Dedifferentiated amniotic fluid mesenchymal stem cell (primary cell): ENCODE data around the gene RPP40.
"Not testable (repeated sequence)": the region's sequence is repeated elsewhere in the genome, so short reads cannot be mapped to it uniquely, and the experiment has no call there.

Source experiments
- DNase-seq: peaks from one replicate; pipeline ENCODE4 v3.0.0-alpha.2; 2016; ENCODE audit errors: extremely low spot score

RPP40 gene

DNA sequence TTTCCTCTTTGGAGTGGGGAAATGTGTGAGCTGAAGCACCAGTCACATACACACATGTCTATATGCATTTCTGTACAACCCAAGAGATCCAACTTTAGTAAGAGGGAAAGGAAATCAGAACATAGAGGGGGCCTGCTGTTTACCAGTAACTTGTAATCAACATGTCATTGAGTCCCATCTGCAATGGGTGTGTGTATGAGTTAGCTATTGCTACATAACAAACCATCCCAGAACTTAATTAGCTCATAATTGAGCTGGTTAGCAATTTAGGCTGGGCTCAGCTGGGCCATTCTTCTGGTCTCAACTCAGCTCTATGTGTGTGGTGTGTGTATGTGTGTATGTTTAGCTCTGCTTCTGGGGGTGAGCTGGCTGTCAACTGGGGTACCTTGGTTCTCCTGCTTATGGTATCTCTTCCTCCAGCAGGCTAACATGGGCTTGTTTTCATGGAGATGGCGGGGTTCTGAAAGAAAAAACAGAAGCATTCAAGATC, 10.3 kb upstream of the RPP40 start:
- DNase-seq = no peak

DNA sequence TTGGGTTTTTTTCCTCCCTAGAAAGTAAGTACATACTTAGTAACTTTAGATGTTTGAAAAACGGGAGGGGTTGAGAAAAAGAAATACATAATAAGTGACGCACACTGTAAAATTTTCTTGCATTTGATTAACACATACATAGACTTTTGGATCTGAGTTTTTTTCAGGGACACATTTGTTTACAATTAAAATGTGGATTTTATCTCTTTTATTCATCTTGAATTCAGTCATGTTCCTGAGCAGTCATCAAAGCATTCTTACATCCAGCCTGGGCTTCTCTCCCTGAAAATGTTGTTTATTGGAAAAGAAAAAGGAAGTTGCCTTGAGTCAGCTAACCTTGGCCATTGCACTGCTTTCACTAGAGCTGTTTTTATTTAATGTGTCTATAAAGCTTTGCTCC, 8.7 kb upstream of the RPP40 start:
- DNase-seq = peak; percentile 70

DNA sequence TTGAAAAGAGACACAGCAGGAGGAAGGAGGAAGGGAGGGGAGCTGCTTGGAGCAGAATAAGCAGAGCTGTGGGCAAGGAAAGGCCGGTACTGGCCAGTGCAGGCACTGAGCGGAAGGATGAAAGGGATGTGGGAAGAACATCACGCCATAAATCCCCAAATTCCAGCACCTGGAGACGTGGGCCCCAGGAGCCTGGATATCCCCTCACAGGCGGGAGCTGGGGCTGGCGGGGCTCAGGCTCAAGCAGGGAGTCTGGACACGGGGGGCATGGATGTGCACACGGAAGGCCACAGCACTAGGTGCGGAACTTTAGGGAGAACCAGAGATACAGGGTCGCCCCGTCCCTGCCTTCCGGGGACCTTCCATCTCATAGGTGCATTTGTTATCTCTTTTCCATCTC, 7.5 kb upstream of the RPP40 start:
- DNase-seq = no peak

DNA sequence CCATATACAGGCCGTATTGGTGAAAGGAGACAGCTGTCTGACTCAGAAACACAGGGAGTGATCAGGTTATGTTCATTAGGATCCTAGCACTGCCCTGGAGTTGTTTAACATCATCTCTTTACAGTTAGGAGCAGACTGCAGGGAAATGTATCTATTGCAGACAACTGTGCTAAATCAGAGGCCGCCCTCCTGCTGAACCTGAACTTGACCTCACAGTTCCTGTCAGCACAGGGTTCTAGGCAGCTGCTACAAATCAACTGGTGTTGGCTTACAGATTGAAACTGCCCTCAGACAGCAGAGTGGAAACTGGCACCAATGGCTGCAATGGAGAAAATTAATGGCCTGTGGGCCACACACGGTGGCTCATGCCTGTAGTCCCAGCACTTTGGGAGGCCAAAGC, 3.7 kb upstream of the RPP40 start:
- DNase-seq = no peak

DNA sequence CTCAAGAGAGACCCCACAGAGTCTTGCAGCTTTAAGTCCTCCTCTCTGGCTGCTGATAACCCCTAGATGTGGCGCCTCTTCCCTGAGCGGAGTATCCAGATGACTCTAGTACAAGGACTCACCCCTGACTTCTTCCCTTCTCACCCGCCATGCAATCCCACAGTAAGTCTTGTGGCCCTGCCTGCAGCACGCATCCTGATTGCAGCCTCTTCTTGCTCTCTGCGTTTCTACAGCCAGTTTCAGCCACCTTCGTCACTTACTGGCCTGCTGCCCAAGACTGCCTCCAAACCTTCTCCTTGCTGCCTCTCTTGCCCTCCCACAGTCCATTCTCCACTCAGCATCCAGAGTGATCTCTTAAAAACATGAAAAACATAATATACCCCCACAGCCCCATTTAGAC, 2.4 kb upstream of the RPP40 start:
- no peak for DNase-seq

DNA sequence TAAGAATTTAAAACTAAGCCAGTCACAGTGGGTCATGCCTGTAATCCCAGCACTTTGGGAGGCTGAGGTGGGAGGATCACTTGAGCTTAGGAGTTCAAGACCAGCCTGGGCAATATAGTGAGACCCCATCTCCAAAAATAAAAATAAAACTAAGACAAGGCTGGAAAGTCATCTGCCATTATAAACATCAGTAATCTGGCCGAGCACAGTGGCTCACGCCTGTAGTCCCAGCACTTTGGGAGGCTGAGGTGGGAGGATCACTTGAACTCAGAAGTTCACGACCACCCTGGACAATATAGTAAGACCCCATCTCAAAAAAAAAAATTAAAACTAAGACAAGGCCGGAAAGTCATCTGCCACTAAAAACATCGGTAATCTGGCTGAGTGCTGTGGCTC, 1.2 kb upstream of the RPP40 start:
- not testable (repeated sequence) for DNase-seq

DNA sequence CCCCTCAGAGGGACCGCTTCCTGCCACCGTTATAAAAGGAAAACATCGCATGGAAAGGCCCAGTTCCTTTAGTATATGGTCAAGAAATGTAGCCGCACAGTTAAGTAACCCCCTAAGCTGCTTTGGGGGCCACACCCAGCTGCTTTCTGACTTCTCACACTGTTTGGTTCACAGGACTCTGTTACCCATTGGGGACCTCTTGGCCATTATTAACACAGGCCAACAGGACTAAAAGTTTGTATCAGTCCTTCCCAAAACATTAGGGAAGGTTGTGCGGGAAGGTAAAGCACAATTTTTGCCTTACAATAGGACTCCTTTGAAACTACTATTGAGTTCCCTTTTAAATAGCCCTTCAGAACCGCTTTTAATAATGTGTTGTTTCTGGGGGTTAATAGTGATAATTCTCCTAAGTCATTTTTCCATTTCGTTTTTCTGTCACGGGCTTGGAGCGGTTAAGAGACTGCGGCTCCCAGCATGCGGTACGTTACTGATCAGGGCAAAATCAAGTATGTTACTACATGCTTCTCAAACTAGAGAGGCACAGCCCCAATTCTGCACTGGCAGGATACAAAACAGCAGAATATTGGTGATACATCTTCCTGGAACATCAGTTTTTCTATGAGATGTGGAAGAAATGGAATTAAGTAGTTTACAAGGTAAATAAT, 668 bp upstream of the RPP40 start:
- no peak for DNase-seq

DNA sequence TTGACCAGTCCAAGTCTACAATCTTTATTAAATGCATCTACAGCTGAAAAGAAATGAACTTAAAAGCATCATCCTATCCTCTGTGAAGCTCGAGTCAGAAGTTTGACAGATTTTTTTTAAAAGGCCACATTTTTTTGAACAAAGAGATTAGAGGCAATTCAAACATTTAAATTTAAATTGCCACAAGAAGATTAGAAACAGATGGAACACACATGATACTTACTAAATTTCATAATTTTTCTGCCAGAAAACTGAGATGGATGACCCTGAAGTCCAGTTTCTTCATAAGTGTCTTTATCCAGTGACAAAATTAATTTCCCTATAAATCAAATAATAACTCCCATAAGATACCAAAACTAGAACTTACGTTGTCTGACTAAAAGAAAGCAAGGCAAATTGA, 4.3 kb downstream of the RPP40 start:
- DNase-seq = no peak

DNA sequence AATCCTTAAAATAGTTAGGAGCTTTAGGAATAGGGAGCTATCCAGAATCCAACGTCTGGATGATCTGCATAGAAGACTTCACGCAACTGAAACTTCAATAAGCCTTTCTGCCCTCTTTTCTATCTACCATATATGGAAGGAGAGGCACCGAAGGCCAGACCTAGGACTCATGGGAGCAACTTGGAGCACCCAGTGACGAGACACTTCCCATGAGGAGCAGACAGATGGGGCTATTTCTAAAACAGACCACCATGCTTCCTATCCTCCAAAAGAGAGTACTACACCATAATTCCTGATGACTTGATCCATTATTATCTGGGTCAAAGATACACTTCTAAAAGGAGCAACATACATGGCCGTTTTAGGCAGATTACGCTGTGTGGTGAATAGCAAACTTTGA, 6.0 kb downstream of the RPP40 start:
- DNase-seq = no peak

DNA sequence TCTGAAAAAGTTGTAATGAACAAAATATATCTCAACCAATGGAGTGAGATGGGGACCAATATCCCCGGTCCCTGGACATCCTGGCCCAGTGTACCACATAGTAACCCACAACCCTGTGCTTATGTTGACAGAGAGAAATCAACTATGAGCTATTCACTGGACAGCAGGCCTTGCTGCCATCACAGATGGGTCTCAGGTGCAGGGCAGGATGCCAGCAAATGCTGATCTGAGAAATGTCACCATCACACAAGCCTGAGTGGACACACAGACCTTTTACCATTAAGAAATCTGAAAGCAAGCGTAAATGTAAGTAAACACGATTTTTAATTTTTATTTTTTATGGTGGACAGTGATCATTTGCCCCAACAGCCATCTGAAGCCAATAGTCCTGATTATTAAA, 9.1 kb downstream of the RPP40 start:
- DNase-seq = no peak

DNA sequence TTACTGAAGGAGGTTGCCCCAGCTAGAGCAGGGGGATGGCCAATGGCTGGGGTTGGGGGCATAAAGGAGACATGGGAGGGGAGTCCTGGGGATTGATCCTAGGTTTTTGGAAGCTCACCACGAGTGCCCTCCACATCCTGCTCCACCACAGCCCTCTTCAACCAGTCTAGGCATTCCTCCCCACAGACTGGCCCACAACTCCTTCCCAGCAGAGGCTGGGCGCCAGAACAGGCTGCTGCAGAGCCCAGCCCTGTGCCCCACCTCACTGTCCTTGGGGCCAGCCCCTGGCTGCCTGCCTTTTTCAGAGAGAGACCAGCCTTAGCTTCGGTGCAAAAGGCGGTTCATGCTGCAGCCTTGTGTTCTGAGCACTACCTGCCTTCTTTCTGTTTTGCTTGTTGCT, 16.4 kb downstream of the RPP40 start:
- DNase-seq = no peak

DNA sequence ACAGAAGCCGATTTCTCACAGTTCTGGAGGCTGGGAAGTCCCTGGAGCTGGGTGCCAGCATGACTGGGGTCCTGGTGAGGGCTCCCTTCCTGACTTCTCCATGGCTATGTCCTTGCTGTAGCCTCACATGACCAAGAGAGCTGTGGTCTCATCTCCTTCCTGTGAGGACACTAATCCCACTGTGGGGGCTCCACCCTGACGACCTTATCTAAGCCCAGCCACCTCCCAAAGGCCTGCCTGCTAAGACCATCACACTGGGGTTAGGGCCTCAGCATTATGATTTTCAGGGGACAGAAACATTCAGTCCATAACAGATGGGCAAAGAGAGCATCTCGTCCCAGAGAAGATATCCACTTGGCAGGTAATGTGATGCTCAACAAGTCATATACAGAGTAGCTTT, 16.8 kb downstream of the RPP40 start:
- no peak for DNase-seq

DNA sequence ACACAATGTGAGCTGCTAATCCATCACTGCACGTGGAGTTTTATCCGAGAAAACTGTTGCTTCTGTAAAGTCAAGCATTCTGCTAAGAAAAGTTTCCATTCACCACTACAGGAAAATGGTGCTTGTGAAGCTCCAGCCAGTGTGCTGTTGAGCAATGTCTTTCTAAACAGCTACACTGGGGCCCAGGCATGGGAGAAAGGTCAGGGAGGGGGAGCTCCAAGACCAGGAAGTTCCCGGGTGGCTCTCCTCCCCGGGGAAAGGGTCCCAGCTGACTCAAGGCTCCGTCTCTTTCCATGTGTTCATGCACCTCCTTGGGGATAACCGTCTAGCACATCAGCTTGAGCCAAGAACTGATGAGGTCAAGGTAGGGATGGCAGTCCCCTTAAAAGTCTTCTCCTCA, 20.5 kb downstream of the RPP40 start:
- DNase-seq = no peak

DNA sequence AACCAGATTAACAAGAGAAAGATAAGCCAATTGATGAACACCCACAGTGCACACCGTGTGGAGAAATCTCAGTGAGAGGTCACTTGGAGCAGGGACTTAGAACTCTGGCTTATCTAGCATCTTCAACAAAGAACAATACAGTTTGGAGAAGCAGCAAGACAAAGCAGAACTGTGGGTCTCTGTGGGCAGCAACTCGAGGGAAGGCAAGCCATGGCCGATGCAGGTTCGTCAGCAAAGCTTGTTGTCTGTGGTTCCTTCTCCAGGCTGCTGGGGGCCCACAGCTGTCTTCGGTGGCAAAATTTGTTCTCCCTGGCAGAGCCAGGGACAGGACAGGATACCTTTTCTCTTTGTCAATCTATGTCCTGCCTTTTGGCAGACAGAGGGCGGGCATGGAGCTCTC, 22.1 kb downstream of the RPP40 start:
- DNase-seq = no peak

DNA sequence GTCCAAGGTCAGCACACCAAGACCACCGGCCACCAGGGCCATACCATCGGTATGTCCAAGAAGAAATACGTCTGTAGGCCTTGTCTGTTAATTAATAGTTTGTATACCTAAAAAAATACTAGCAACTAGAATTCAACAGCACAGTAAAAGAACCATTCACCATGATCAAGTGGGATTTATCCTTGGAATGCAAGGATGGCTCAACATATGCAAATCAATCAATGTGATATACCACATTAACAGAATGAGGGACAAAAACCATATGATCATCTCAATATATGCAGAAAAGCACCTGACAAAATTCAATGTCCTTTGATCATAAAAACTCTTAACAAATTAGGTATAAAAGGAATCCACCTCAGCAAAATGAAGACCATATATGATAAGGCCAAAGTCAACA, 24.4 kb downstream of the RPP40 start:
- no peak for DNase-seq

DNA sequence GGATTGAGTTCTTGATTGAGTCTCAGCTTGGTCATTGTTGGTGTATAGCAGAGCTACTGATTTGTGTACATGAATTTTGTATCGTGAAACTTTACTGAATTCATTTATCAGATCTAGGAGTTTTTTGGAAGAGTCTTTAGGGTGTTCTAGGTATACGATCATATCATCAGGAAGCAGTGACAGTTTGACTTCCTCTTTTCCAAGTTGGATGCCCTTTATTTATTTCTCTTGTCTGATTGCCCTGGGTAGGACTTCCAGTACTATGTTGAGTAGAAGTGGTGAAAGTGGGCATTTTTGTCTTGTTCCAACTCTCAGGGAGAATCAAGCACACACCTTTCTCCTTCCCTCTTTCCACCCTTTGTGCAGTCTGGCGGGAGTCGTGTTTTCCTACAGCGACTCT, 26.4 kb downstream of the RPP40 start:
- DNase-seq = no peak

DNA sequence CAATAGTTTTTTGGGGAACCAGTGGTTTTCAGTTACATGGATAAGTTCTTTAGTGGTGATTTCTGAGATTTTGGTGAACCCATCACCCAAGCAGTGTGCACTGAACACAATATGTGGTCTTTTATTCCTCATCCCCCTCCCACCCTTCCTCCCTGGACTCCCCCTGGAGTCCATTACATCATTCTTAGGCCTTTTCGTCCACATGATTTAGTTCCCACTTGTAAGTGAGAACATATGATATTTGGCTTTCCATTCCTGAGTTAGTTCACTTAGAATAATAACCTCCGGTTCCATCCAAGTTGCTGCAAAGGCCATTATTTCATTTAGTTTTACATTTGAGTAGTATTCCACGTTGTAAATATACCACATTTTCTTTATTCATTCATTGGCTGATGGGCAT, 28.3 kb downstream of the RPP40 start:
- no peak for DNase-seq

DNA sequence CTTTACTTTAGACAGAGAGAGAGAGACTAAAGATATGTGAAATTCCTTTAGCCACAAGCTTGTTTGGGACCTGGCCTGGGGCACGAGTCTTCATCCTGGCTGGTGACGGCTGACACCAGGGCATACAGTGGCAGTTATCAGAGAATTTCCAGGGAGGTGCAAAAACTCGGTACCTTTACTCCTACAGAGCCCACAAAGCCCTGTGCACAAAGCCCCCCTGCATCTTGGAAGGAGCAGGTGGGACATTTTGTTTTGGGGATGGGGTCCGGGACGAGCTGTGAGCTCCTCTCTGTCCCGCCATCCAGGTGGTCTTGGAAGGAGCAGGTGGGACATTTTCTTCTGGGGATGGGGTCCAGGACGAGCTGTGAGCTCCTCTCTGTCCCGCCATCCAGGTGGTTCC, 28.9 kb downstream of the RPP40 start:
- DNase-seq = no peak

DNA sequence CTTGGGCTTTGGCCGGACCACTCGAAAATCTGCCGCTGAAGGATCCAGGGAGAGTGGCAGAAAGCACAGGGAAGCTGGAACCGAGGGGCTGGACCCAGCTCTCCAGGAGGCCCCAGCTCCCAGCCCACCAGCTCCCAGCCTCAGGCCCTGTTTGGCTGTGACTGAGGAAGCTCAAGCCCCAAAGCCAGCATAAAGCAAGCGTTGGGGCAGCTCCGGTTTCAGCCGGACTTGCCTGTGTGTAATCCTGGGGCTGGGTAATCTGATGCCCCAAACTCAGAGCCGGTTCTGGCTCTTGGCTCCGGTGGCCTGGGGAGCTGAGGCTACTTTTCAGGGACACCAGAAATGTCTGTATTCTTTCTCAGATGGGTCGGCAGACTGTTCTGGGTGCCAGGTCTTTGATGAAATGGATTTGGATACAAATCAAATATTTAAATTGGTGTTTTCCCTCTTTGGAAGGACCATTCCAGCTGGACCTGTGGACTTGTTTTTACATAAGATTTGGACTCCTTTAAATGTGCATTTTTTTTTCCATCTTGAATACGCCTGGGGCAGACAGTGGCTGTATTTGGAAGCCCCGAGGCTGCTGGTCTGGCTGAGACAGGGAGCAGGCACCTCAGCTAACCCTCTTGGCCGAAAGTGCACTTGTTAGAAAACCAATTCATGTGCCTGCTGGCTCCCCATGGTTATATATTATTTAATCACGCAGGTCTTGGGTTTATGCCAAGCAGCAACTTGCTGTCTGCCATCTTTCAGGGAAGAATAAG, 29.7 kb downstream of the RPP40 start:
- peak; percentile 72 for DNase-seq

DNA sequence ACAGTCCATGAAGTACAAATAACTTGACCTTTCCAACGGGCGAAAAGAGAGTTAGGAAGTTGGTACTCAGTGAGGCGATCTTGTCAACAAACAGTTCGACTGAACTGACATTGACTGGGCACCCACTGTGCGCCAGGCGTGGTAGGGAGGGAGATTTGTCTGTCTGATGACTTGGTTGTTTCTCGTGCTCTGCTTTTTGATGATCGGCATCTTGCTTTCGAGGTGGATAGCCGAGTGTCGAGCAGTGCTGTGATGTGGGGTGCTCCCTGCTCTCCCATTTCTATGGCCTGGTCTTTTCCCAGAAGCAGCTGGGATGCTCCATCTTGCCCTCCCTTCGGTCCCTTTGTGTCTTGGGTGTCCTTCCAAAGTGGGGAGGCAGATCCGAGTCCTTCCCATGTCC, 30.4 kb downstream of the RPP40 start:
- no peak for DNase-seq

DNA sequence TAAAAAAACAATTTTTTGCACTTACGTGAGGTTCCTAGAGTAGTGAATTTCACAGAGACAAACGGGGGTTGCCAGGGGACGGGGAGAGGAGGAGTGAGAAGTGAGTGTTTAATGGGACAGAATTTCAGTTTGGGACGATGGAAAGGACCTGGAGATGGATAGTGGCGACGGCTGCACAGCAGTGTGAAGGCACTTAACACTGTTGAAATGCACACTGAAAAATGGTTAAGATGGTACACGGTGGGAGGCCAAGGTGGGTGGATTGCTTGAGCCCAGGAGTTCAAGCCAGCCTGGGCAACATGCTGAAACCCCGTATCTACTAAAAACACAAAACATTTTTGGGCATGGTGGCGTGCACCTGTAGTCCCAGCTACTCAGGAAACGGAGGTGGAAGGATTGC, 31.4 kb downstream of the RPP40 start:
- DNase-seq = no peak

DNA sequence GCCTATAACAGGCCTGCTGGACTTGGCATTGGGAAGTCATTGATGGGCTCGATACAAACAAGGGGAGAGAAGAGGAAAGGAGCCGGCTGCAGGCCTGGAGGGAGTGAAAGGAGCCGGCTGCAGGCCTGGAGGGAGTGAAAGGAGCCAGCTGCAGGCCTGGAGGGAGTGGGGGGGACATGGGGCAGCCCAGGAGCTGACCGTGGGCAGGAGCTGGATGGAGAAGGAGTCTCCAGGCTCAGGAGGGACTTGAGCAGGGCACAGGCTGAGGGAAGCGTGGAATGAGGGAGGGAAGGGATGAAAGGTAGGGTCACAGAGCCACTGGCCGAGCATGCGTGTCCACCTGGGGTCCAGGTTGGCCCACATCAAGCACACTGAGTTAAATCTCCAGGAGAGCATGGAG, 32.0 kb downstream of the RPP40 start:
- DNase-seq = no peak

DNA sequence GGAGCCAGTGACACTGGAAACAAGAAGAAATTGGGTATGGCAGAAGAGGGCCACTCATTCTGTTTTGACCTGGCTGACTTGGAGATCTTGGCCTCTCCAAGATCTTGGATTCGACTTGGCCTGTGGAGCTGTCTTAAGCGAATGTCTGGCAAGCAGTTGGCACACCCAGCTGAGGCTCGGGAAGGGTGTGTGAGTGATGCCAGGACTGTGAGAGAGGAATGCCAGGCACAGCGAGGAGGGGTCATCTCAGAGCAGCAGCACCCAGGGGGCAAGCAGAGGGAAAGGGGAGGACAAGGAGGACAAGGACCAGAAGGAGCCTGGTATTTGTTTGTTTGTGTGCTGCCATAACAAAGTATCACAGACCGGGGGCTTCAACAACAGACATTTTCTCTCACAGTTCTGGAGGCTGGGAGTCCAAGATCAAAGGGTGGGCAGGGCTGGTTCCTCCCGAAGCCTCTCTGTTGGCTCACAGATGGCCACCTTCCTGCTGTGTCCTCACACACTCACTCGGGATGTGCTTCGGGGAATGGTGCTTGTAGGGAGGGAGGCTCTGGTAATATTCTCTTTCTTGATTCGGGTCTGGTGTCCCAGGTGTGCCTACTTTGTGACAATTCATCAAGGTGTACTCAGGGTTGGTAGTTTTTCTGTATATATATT, 33.0 kb downstream of the RPP40 start:
- DNase-seq = no peak
